ENCODE measurements around the gene TFAP2E.

GRCh38 chr1:35591211-35591610, 18.1 kb downstream of the TFAP2E start:
- TF ChIP-seq CTCF (conservative IDR thresholded peaks at IDR 0.05) (no peak), EZH2 (IDR thresholded peaks at IDR 0.05; ENCODE audit: low read depth) (no peak)

Data from PC-9 (cell line).